GM18505 (cell line): ENCODE data around the gene MTRFR.

Source experiments
- ATAC-seq: cut with Tn5 transposase; IDR thresholded peaks from one replicate; pipeline ENCODE4 v1.9.1; 2021; ENCODE audit not compliant: unreplicated experiment
- POLR2A ChIP-seq: IDR thresholded peaks from 4 replicates; pipeline ENCODE4 v1.6.1; 2011; ENCODE audit warnings: borderline replicate concordance; ENCODE audit not compliant: insufficient read depth, insufficient read length; ENCODE audit errors: extremely low read depth

Gene MTRFR

GRCh38 chr12:123260081-123260480, 26.8 kb downstream of the MTRFR start:
- no peak for TF ChIP-seq POLR2A
- ATAC-seq = no peak

DNA sequence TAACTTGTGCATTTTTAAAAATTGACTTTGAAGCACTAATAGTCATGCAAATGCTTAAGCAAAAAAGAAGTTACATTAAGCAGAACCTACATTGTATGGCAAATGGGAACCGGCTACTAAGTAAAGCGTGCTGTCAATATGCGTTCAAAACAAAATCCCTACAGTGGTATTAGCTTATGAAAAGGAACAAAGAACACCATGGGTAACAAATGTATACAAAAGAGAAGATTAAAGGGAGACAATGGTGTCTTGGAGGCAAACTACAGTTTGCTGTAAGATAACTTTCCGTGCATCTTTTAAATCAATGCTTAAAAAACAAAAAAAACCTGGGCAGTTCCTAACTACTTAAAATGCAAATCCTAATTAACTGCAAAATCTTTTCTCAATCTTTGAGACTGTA, 28.0 kb downstream of the MTRFR start:
- TF ChIP-seq POLR2A = no peak
- ATAC-seq = no peak

DNA sequence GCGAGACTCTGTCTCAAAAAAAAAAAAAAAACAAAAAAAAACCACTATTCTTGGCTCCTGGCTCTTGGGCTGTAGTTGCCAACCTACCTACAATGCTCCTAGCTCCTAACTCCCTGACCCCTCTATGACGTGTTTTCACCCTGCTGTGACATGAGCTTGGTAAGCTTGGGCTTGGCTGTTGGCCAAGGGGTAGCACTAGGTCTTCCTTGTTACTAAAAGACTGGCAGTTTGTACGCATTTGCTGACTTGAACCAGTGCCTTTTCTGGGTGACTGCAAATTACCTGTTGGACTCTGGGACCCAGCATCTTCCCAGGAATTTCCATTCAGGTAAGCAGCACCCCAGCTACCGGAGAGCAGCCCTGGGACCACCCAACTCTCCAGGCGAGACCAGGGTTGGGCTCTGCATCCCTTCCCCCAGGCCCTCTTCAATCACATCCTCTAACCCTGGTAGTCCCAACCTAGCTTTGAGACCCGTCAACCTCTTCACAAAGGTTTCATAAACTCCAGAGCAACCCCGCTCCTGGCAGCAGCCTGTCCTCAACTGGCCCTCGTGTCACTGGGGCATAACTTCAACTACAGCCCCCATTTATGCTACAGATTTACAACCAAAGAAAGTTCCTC, 30.1 kb downstream of the MTRFR start:
- ATAC-seq = no peak
- TF ChIP-seq POLR2A = no peak

DNA sequence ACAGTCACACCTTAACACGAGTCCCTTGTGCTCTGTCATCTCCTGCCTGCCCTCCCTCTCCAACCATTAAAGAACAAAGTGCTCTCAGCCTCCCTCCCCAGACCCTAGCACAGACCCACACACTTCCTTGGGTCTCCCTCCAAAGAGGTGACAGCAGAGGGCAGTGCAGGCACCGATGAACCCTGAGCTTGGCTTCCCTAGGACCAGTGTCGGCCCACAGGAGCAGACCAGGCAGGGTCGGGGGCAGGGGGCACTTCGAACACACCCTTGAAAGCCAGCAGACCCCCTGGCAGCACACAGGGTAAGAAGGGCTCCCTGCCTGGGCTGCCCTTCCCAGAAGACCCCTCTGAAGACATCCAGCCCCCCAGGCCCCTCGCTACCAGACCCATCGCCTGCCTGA, 31.4 kb downstream of the MTRFR start:
- no peak for ATAC-seq
- TF ChIP-seq POLR2A = no peak

- no peak for TF ChIP-seq POLR2A
Observed at GRCh38 chr12:123265851-123266678, 32.8 kb downstream of the MTRFR start.

GRCh38 chr12:123266679-123267277, 33.5 kb downstream of the MTRFR start:
- TF ChIP-seq POLR2A = no peak
- ATAC-seq = no peak

More at GRCh38 chr12:123265851-123266678, 32.8 kb downstream of the MTRFR start:
- no peak for ATAC-seq

- ATAC-seq = no peak
- no peak for TF ChIP-seq POLR2A
Observed at GRCh38 chr12:123267335-123267920, 34.2 kb downstream of the MTRFR start.

DNA sequence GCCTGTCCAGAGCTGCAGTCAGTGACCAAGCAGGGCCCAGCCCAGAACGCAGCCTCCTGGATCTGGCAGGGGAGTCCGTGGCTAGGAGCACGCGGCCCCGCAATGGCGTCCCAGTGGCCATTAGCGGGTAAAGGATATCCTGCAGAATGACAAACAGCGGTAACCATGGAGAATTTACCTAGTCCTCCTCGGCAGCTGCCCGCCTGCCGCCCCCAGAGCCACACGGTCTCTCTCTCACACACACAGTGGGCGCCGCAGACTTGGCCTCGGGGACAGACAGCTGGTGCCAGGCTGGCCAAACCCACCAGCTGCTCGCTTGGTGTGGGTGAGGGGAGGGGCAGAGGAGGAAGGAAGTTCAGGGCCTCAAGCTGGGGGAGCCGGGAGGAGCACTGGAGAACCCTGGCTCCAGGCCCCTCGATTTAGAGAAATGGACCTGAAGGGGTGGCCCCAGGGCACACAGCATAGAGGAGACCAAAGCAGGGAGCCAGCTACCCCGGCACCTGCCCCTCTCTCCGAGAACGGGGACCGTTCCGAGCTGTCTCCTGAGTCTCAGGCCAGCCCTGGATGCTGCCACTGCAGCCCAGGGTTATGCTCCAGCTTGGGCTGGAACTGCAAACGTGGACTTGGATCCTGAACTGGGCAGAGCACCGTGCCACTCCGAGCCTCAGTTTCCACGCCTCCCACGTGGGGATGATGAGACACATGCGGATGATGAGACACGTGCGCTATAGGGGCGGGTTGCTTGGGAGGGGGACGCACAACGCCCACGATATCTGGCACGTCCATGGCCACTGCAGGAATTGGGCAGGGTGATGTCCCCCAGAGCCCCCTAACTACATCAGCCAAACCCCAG, 35.0 kb downstream of the MTRFR start:
- no peak for TF ChIP-seq POLR2A
- ATAC-seq = no peak

DNA sequence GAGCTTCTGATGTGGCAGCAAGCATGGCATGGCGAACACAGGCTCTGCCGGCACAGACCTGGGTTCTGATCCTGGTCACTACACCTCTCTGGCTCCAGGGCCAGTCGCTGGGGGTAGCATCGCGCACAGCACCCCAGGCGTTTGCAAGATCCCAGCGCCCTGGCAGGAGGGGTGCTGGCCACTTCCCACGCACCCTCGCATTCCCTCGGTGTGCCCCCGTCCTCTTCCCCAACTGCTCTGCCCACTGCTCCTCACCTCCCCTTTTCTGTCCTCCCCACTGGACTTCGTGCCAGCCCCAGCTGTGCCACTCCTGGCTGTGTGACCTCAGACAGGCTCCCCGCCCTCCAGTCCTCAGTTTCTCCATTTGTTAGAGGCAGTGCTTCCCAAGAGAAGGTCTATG, 35.6 kb downstream of the MTRFR start:
- no peak for ATAC-seq
- no peak for TF ChIP-seq POLR2A

DNA sequence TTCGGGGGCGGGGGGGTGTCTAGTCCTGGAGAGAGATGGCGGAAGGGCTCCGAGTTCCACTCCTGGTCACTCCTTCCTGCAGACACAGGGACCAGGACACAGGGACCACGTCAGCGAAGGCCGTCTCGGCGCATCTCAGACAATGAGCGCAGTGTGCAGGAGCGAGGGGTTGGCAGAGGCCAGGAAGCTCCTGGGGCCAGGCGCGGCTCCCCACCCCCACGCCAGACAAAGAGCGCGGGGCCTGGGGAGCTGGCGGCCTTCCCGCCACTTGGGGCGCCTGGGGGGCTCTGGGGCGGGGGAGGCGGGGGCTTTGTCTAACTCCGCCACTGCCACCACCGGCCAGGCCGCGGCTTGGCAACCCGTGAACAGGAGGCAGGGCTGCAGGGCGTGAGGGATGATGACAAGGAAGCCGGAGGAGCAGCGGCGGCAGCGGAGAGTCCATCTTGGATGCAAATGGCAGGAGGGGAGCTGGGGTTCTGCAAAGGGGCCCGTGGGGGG, 36.2 kb downstream of the MTRFR start:
- ATAC-seq = no peak
- no peak for TF ChIP-seq POLR2A

DNA sequence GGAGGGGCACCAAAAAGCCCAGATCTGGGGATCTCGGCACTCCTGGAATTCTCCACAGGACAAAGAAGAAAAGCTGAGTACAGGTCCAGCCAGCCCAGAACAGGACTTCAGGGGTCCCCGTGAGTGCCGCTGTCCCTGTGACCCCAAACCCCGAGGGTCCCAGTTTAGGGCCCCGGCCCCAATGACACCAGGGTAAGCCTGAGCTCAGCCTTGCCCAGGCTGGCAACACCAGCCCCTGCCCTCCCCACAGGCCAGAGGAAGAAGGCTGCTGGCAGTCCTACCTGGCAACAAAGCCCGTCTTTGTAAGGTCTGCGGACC, 36.6 kb downstream of the MTRFR start:
- no peak for TF ChIP-seq POLR2A
- ATAC-seq = no peak

GRCh38 chr12:123270214-123271000, 37.2 kb downstream of the MTRFR start:
- TF ChIP-seq POLR2A = no peak
- ATAC-seq = peak; percentile 8
